Gastroesophageal sphincter (tissue), 4 donors: ENCODE data around the gene SSR4. TPM values are rescaled to one million over a fixed set of nuclear protein-coding genes. Genes with fewer than 3 reads are reported as not detected.

Experiments
- ATAC-seq: fragments of 150-250 bp; one replicate; pipeline ENCODE4 v1.9.1; 2016; ENCODE audit warnings: mild to moderate bottlenecking, moderate library complexity
- H3K27ac ChIP-seq, 4 donors: fragments of 200-600 bp; sonication (generic) in 3 of 4; 1 replicate in 3 of 4; 2 replicates in 1 of 4; pipeline ENCODE4 v1.5.1; 2016 to 2019
- H3K27me3 ChIP-seq: fragments of 200-600 bp; sonication (generic); one replicate; pipeline ENCODE4 v1.5.1; 2019
- H3K36me3 ChIP-seq, 2 donors: fragments of 200-600 bp; sonication (generic); one replicate each; pipeline ENCODE4 v1.5.1; 2019; ENCODE audit warnings: control low read depth in 1 of 2
- H3K4me1 ChIP-seq, 3 donors: fragments of 200-600 bp; sonication (generic); 1 replicate in 2 of 3; 2 replicates in 1 of 3; pipeline ENCODE4 v1.5.1; 2016 to 2019; ENCODE audit warnings: control low read depth in 2 of 3
- H3K4me3 ChIP-seq, 2 donors: fragments of 200-600 bp; sonication (generic); one replicate each; pipeline ENCODE4 v1.5.1; 2019; ENCODE audit warnings: mild to moderate bottlenecking in 1 of 2, moderate library complexity in 1 of 2
- H3K9me3 ChIP-seq, 3 donors: fragments of 200-600 bp; sonication (generic); one replicate each; pipeline ENCODE4 v1.5.1; 2017 to 2019; ENCODE audit warnings: control low read depth in 2 of 3
- EP300 ChIP-seq: sonication (generic); formaldehyde crosslinking; IDR thresholded peaks from one replicate; pipeline ENCODE4 v1.6.1; 2017; ENCODE audit warnings: antibody characterized with exemption, mild to moderate bottlenecking
- POLR2A ChIP-seq, 2 donors: fragments of 450-650 bp; IDR thresholded peaks; one replicate each; pipeline ENCODE4 v1.6.1; 2017; ENCODE audit warnings: antibody characterized with exemption in 2 of 2, mild to moderate bottlenecking in 2 of 2, moderate library complexity in 1 of 2
- POLR2AphosphoS5 ChIP-seq: sonication (generic); formaldehyde crosslinking; IDR thresholded peaks from one replicate; pipeline ENCODE4 v1.6.1; 2017; ENCODE audit warnings: antibody characterized with exemption
- WGBS, 2 donors: methylation state at CpG; one replicate each; pipeline ENCODE4 v1.1.5; 2018; ENCODE audit warnings: low coverage in 1 of 2; 5-methylcytosine and 5-hydroxymethylcytosine counted together
- total RNA-seq, 4 donors: library from RNA; depleted of rRNA; stranded (reverse); fragments of >200 nt; gene quantifications; one replicate each; pipeline ENCODE4 v1.1.0, GENCODE V29; 2016
- TF ChIP-seq, protein P1 (sequence below), 4 experiments: fragments of 200-600 bp in 2 of 4; fragments of 450-650 bp in 2 of 4; sonication (generic) in 1 of 4; IDR thresholded peaks; one replicate each; pipeline ENCODE4 v1.5.1; 2017 to 2019; ENCODE audit warnings: antibody characterized with exemption in 4 of 4, mild to moderate bottlenecking in 2 of 4, moderate library complexity in 2 of 4

Gene SSR4
- total RNA-seq, 4 donors from 2014 or later = 75.8 to 126 (median 110) TPM

DNA sequence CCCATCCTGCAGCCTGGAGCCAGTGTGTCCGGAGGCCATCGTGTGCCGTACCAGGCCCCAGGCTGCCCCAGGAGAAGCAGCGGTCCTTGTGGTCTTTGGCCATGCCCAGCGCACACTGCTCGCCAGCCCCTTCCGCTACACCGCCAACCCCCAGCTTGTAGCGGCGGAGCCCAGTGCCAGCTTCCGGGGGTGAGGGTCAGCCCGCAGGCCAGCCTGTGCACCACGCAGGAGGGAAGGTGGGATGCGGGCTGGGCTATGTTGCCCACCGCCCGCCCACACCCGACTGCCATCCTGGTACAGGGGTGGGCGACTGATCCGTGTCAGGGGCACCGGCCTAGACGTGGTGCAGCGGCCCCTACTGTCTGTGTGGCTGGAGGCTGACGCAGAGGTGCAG, 21.3 kb upstream of the SSR4 start:
- H3K36me3 ChIP-seq = peaks cover 0 to 94% of the 10 kb centered on the region in 2 donors
- WGBS, 2 donors = no CpG with 5 or more reads among the region's 23 CpGs
- no peak for TF ChIP-seq EP300

DNA sequence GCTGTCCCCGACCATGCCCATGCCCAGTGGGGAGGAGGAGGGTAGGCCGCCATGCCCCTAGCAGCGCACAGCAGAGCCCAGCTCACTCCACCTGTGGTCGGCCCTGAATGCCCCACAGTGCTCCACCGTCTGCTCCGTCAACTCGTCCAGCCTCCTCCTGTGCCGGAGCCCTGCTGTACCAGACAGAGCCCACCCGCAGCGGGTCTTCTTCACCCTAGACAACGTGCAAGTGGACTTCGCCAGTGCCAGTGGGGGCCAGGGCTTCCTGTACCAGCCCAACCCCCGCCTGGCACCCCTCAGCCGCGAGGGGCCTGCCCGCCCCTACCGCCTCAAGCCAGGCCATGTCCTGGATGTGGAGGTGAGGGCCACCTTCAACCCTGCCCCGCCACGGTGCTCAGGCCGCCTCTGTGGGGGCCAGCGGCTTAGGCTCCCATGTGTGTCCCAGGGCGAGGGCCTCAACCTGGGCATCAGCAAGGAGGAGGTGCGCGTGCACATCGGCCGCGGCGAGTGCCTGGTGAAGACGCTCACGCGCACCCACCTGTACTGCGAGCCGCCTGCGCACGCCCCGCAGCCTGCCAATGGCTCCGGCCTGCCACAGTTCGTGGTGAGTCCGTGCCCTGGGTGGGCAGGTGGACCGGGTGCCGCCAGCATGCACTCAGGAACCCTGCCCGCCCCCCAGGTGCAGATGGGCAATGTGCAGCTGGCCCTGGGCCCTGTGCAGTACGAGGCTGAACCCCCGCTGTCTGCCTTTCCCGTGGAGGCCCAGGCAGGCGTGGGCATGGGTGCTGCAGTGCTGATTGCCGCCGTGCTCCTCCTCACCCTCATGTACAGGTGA, 20.5 kb upstream of the SSR4 start:
- TF ChIP-seq EP300 = no peak
- TF ChIP-seq, protein P1, sequence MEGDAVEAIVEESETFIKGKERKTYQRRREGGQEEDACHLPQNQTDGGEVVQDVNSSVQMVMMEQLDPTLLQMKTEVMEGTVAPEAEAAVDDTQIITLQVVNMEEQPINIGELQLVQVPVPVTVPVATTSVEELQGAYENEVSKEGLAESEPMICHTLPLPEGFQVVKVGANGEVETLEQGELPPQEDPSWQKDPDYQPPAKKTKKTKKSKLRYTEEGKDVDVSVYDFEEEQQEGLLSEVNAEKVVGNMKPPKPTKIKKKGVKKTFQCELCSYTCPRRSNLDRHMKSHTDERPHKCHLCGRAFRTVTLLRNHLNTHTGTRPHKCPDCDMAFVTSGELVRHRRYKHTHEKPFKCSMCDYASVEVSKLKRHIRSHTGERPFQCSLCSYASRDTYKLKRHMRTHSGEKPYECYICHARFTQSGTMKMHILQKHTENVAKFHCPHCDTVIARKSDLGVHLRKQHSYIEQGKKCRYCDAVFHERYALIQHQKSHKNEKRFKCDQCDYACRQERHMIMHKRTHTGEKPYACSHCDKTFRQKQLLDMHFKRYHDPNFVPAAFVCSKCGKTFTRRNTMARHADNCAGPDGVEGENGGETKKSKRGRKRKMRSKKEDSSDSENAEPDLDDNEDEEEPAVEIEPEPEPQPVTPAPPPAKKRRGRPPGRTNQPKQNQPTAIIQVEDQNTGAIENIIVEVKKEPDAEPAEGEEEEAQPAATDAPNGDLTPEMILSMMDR (IDR thresholded peaks at IDR 0.05) = no peak
- no peaks in the 10 kb centered on the region for H3K4me1 ChIP-seq
- no peak overlapping the region for H3K4me3 ChIP-seq
- H3K27me3 ChIP-seq = no peaks in the 10 kb centered on the region
- WGBS, 2 donors = no CpG with 5 or more reads among the region's 48 CpGs
- peaks cover 0 to 91% of the 10 kb centered on the region in 2 donors for H3K36me3 ChIP-seq
- no peak overlapping the region for H3K27ac ChIP-seq
- no peaks in the 10 kb centered on the region for H3K9me3 ChIP-seq
- ATAC-seq = no peak

More for the DNA sequence above, 21.3 kb upstream of the SSR4 start:
- Histone ChIP-seq H3K27ac (no peak overlapping the region), H3K4me1 (no peaks in the 10 kb centered on the region), H3K4me3 (no peak overlapping the region), H3K9me3 (no peaks in the 10 kb centered on the region), H3K27me3 (no peaks in the 10 kb centered on the region)
- ATAC-seq = no peak

DNA sequence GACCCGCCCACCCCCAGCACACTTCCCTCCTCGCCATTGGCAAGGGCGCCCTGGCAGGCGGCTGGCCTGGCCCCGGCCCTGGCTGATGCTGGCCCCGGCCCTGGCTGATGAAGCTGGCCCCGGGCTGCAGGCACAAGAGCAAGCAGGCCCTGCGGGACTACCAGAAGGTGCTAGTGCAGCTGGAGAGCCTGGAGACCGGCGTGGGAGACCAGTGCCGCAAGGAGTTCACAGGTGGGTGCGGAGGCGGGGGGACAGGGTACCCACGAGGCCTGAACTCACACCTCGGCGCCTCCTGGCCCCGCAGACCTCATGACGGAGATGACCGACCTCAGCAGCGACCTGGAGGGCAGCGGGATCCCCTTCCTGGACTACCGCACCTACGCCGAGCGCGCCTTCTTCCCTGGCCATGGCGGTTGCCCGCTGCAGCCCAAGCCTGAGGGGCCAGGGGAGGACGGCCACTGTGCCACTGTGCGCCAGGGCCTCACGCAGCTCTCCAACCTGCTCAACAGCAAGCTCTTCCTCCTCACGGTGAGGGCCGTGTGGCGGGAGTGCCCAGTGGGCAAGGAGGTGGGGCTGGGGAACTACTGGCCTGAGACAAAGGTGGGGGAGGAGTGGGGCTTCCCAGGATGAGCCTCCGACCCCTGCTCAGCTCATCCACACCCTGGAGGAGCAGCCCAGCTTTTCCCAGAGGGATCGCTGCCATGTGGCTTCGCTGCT, 19.7 kb upstream of the SSR4 start:
- TF ChIP-seq POLR2A (IDR thresholded peaks at IDR 0.05) = no peak
- no peak for TF ChIP-seq POLR2AphosphoS5
- no peak for TF ChIP-seq EP300
- TF ChIP-seq, protein P1 (IDR thresholded peaks at IDR 0.05) = no peak
- no peaks in the 10 kb centered on the region for H3K9me3 ChIP-seq
- H3K36me3 ChIP-seq = peaks cover 0 to 84% of the 10 kb centered on the region in 2 donors
- H3K4me3 ChIP-seq = no peak overlapping the region
- no peak overlapping the region for H3K27ac ChIP-seq
- ATAC-seq = no peak
- no CpG with 5 or more reads among the region's 37 CpGs for WGBS, 2 donors
- H3K27me3 ChIP-seq = no peaks in the 10 kb centered on the region
- no peaks in the 10 kb centered on the region for H3K4me1 ChIP-seq

DNA sequence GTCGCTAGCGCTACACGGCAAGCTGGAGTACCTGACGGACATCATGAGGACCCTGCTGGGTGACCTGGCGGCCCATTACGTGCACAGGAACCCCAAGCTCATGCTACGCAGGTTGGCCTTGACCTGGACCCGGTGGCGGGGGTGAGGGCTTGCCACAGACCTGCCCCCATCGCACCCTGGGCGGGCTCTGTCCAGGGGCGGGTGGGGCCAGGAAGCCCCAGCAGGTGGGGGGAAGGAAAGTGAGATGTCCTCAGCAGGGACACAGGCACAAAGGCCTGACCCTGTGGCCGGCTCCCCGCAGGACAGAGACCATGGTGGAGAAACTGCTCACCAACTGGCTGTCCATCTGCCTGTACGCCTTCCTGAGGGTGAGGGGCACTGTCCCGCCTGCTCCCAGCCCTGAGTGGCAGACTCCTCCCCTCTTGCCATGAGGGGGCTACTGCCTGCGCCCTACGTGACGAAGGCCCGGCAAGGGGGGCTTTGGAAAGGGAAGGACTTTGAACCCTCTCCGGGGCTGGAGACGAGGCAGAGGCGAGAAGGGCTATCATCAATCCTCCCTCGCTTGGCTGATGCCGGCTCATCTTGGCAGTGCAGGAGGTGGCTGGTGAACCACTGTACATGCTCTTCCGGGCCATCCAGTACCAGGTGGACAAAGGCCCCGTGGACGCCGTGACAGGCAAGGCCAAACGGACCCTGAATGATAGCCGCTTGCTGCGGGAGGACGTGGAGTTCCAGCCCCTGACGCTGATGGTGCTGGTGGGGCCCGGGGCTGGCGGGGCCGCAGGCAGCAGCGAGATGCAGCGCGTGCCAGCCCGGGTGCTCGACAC, 19.0 kb upstream of the SSR4 start:
- WGBS, 2 donors = no CpG with 5 or more reads among the region's 42 CpGs
- ATAC-seq = no peak
- Histone ChIP-seq H3K4me3 (no peak overlapping the region), H3K4me1 (peaks cover 0 to 7% (median 0%) of the 10 kb centered on the region in 3 donors), H3K27ac (no peak overlapping the region), H3K36me3 (peaks cover 0 to 76% of the 10 kb centered on the region in 2 donors), H3K27me3 (no peaks in the 10 kb centered on the region), H3K9me3 (no peaks in the 10 kb centered on the region)
- no peak for TF ChIP-seq EP300
- no peak for TF ChIP-seq POLR2AphosphoS5
- TF ChIP-seq, protein P1 (IDR thresholded peaks at IDR 0.05) = no peak
- TF ChIP-seq POLR2A (IDR thresholded peaks at IDR 0.05) = no peak

DNA sequence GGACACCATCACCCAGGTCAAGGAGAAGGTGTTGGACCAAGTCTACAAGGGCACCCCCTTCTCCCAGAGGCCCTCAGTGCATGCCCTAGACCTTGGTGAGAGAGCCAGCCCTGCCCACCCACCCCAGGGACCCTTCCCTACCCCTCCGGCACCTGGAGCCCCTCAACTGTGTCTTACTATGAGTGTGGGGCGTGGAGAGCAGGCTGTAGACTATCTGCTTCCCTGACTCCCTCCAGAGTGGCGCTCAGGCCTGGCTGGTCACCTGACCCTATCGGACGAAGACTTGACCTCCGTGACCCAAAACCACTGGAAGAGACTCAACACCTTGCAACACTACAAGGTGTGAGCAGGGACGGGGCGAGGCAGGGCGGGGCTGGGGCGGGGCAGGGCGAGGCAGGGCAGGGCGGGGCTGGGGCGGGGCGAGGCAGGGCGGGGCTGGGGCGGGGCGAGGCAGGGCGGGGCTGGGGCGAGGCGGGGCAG, 18.3 kb upstream of the SSR4 start:
- H3K27me3 ChIP-seq = no peaks in the 10 kb centered on the region

More for the DNA sequence above, 18.3 kb upstream of the SSR4 start:
- ATAC-seq = no peak
- Histone ChIP-seq H3K4me3 (no peak overlapping the region), H3K4me1 (peaks cover 0 to 14% (median 0%) of the 10 kb centered on the region in 3 donors), H3K9me3 (no peaks in the 10 kb centered on the region), H3K27ac (no peak overlapping the region), H3K36me3 (peaks cover 0 to 70% of the 10 kb centered on the region in 2 donors)
- no peak for TF ChIP-seq POLR2AphosphoS5
- TF ChIP-seq, protein P1 (IDR thresholded peaks at IDR 0.05) = no peak
- TF ChIP-seq EP300 = no peak
- no peak for TF ChIP-seq POLR2A (IDR thresholded peaks at IDR 0.05)
- no CpG with 5 or more reads among the region's 20 CpGs for WGBS, 2 donors
